Glomerular visceral epithelial cell (primary cell): ENCODE data around the gene PPM1L.

ENCODE experiments used
- DNase-seq: peaks from one replicate; pipeline ENCODE4 v3.0.0-alpha.2; 2016; ENCODE audit errors: extremely low spot score

PPM1L gene

GRCh38 chr3:160763073-160763472, 7.0 kb downstream of the PPM1L start:
- no peak for DNase-seq

GRCh38 chr3:160765211-160765610, 9.2 kb downstream of the PPM1L start:
- no peak for DNase-seq

GRCh38 chr3:160768031-160768430, 12.0 kb downstream of the PPM1L start:
- DNase-seq = no peak

- DNase-seq = no peak
Observed at GRCh38 chr3:160768918-160769317, 12.9 kb downstream of the PPM1L start.

GRCh38 chr3:160771811-160772459, 15.9 kb downstream of the PPM1L start:
- no peak for DNase-seq

- no peak for DNase-seq
Observed at GRCh38 chr3:160773722-160774121, 17.7 kb downstream of the PPM1L start.

GRCh38 chr3:160774172-160774571, 18.1 kb downstream of the PPM1L start:
- DNase-seq = no peak

- DNase-seq = no peak
Observed at GRCh38 chr3:160778480-160778879, 22.4 kb downstream of the PPM1L start.

- DNase-seq = no peak
Observed at GRCh38 chr3:160779040-160779439, 23.0 kb downstream of the PPM1L start.

GRCh38 chr3:160780245-160780644, 24.2 kb downstream of the PPM1L start:
- DNase-seq = no peak

- no peak for DNase-seq
Observed at GRCh38 chr3:160781402-160781801, 25.4 kb downstream of the PPM1L start.

GRCh38 chr3:160781863-160782262, 25.8 kb downstream of the PPM1L start:
- DNase-seq = no peak

GRCh38 chr3:160784853-160785252, 28.8 kb downstream of the PPM1L start:
- DNase-seq = no peak

- DNase-seq = no peak
Observed at GRCh38 chr3:160790726-160791125, 34.7 kb downstream of the PPM1L start.

- DNase-seq = no peak
Observed at GRCh38 chr3:160792540-160792939, 36.5 kb downstream of the PPM1L start.

- no peak for DNase-seq
Observed at GRCh38 chr3:160793722-160794252, 37.8 kb downstream of the PPM1L start.

- no peak for DNase-seq
Observed at GRCh38 chr3:160796089-160796812, 40.2 kb downstream of the PPM1L start.

- DNase-seq = no peak
Observed at GRCh38 chr3:160796813-160797164, 40.8 kb downstream of the PPM1L start.

- DNase-seq = no peak
Observed at GRCh38 chr3:160797356-160797755, 41.3 kb downstream of the PPM1L start.

GRCh38 chr3:160801386-160802118, 45.5 kb downstream of the PPM1L start:
- no peak for DNase-seq

GRCh38 chr3:160804762-160805161, 48.7 kb downstream of the PPM1L start:
- DNase-seq = no peak

GRCh38 chr3:160806094-160806493, 50.1 kb downstream of the PPM1L start:
- no peak for DNase-seq

- DNase-seq = no peak
Observed at GRCh38 chr3:160806686-160807085, 50.7 kb downstream of the PPM1L start.
